Measurements from ENCODE around the gene IGSF8.
"Not testable (repeated sequence)": the region's sequence is repeated elsewhere in the genome, so short reads cannot be mapped to it uniquely, and the experiment has no call there.

The IGSF8 gene

GRCh38 chr1:160127381-160127780, 29.0 kb upstream of the IGSF8 start:
- H3K27me3 ChIP-seq (ENCODE audit: control insufficient read depth in 1 of 2, insufficient read depth in 2 of 2, low read length in 2 of 2), result no peaks in the 10 kb centered on the region
- H3K9me3 ChIP-seq (ENCODE audit: control insufficient read depth in 2 of 2, low read length in 2 of 2), result no peaks in the 10 kb centered on the region
- peaks cover 67 to 80% of the 10 kb centered on the region in 2 donors for H3K36me3 ChIP-seq (ENCODE audit: control insufficient read depth in 2 of 2, insufficient read depth in 2 of 2, low read length in 2 of 2)
- H3K9ac ChIP-seq (ENCODE audit: low read length in 2 of 2), result peak overlapping the region; percentile 2 to 7
- peak overlapping the region; percentile 37 for H3K27ac ChIP-seq (ENCODE audit: low read length)
- H3K4me3 ChIP-seq (ENCODE audit: low read length in 2 of 2), result no peak overlapping the region
- peaks cover 44% of the 10 kb centered on the region for H3K4me1 ChIP-seq (ENCODE audit: control insufficient read depth, insufficient read depth, low read length)

GRCh38 chr1:160126342-160126741, 27.9 kb upstream of the IGSF8 start:
- not testable (repeated sequence) for H3K9me3 ChIP-seq (ENCODE audit: control insufficient read depth in 2 of 2, low read length in 2 of 2); H3K27ac ChIP-seq (ENCODE audit: low read length); H3K27me3 ChIP-seq (ENCODE audit: control insufficient read depth in 1 of 2, insufficient read depth in 2 of 2, low read length in 2 of 2); H3K4me3 ChIP-seq (ENCODE audit: low read length in 2 of 2); H3K9ac ChIP-seq (ENCODE audit: low read length in 2 of 2)
- Histone ChIP-seq H3K36me3 (ENCODE audit: control insufficient read depth in 2 of 2, insufficient read depth in 2 of 2, low read length in 2 of 2) (peaks cover 66 to 83% of the 10 kb centered on the region in 2 donors), H3K4me1 (ENCODE audit: control insufficient read depth, insufficient read depth, low read length) (peaks cover 36% of the 10 kb centered on the region)

- no peak overlapping the region for H3K4me3 ChIP-seq (ENCODE audit: low read length in 2 of 2)
- no peaks in the 10 kb centered on the region for H3K9me3 ChIP-seq (ENCODE audit: control insufficient read depth in 2 of 2, low read length in 2 of 2)
- H3K9ac ChIP-seq (ENCODE audit: low read length in 2 of 2), result no peak overlapping the region
- no peaks in the 10 kb centered on the region for H3K27me3 ChIP-seq (ENCODE audit: control insufficient read depth in 1 of 2, insufficient read depth in 2 of 2, low read length in 2 of 2)
- no peak overlapping the region for H3K27ac ChIP-seq (ENCODE audit: low read length)
- peaks cover 61 to 83% of the 10 kb centered on the region in 2 donors for H3K36me3 ChIP-seq (ENCODE audit: control insufficient read depth in 2 of 2, insufficient read depth in 2 of 2, low read length in 2 of 2)
- H3K4me1 ChIP-seq (ENCODE audit: control insufficient read depth, insufficient read depth, low read length), result peaks cover 32% of the 10 kb centered on the region
Observed at GRCh38 chr1:160125746-160126145, 27.3 kb upstream of the IGSF8 start.

- peaks cover 24% of the 10 kb centered on the region for H3K4me1 ChIP-seq (ENCODE audit: control insufficient read depth, insufficient read depth, low read length)
- H3K27me3 ChIP-seq (ENCODE audit: control insufficient read depth in 1 of 2, insufficient read depth in 2 of 2, low read length in 2 of 2), result no peaks in the 10 kb centered on the region
- peak overlapping the region; percentile 31 for H3K27ac ChIP-seq (ENCODE audit: low read length)
- no peaks in the 10 kb centered on the region for H3K9me3 ChIP-seq (ENCODE audit: control insufficient read depth in 2 of 2, low read length in 2 of 2)
- H3K9ac ChIP-seq (ENCODE audit: low read length in 2 of 2), result no peak overlapping the region
- peaks cover 53 to 76% of the 10 kb centered on the region in 2 donors for H3K36me3 ChIP-seq (ENCODE audit: control insufficient read depth in 2 of 2, insufficient read depth in 2 of 2, low read length in 2 of 2)
- no peak overlapping the region for H3K4me3 ChIP-seq (ENCODE audit: low read length in 2 of 2)
Observed at GRCh38 chr1:160124705-160125478, 26.5 kb upstream of the IGSF8 start.

GRCh38 chr1:160123726-160124125, 25.3 kb upstream of the IGSF8 start:
- peaks cover 43 to 65% of the 10 kb centered on the region in 2 donors for H3K36me3 ChIP-seq (ENCODE audit: control insufficient read depth in 2 of 2, insufficient read depth in 2 of 2, low read length in 2 of 2)
- H3K4me1 ChIP-seq (ENCODE audit: control insufficient read depth, insufficient read depth, low read length), result peaks cover 29% of the 10 kb centered on the region
- no peaks in the 10 kb centered on the region for H3K9me3 ChIP-seq (ENCODE audit: control insufficient read depth in 2 of 2, low read length in 2 of 2)
- H3K27ac ChIP-seq (ENCODE audit: low read length), result no peak overlapping the region
- H3K9ac ChIP-seq (ENCODE audit: low read length in 2 of 2), result no peak overlapping the region
- no peak overlapping the region for H3K4me3 ChIP-seq (ENCODE audit: low read length in 2 of 2)
- H3K27me3 ChIP-seq (ENCODE audit: control insufficient read depth in 1 of 2, insufficient read depth in 2 of 2, low read length in 2 of 2), result no peaks in the 10 kb centered on the region

GRCh38 chr1:160122978-160123495, 24.6 kb upstream of the IGSF8 start:
- Histone ChIP-seq H3K9ac (ENCODE audit: low read length in 2 of 2) (no peak overlapping the region), H3K27ac (ENCODE audit: low read length) (no peak overlapping the region), H3K36me3 (ENCODE audit: control insufficient read depth in 2 of 2, insufficient read depth in 2 of 2, low read length in 2 of 2) (peaks cover 36 to 58% of the 10 kb centered on the region in 2 donors), H3K4me3 (ENCODE audit: low read length in 2 of 2) (no peak overlapping the region), H3K27me3 (ENCODE audit: control insufficient read depth in 1 of 2, insufficient read depth in 2 of 2, low read length in 2 of 2) (no peaks in the 10 kb centered on the region), H3K9me3 (ENCODE audit: control insufficient read depth in 2 of 2, low read length in 2 of 2) (no peaks in the 10 kb centered on the region), H3K4me1 (ENCODE audit: control insufficient read depth, insufficient read depth, low read length) (peaks cover 33% of the 10 kb centered on the region)

- Histone ChIP-seq H3K4me3 (ENCODE audit: low read length in 2 of 2) (no peak overlapping the region), H3K9me3 (ENCODE audit: control insufficient read depth in 2 of 2, low read length in 2 of 2) (no peaks in the 10 kb centered on the region), H3K9ac (ENCODE audit: low read length in 2 of 2) (no peak overlapping the region), H3K27ac (ENCODE audit: low read length) (no peak overlapping the region), H3K4me1 (ENCODE audit: control insufficient read depth, insufficient read depth, low read length) (peaks cover 35% of the 10 kb centered on the region), H3K36me3 (ENCODE audit: control insufficient read depth in 2 of 2, insufficient read depth in 2 of 2, low read length in 2 of 2) (peaks cover 27 to 44% of the 10 kb centered on the region in 2 donors), H3K27me3 (ENCODE audit: control insufficient read depth in 1 of 2, insufficient read depth in 2 of 2, low read length in 2 of 2) (no peaks in the 10 kb centered on the region)
Observed at GRCh38 chr1:160121388-160121787, 23.0 kb upstream of the IGSF8 start.

- Histone ChIP-seq H3K4me1 (ENCODE audit: control insufficient read depth, insufficient read depth, low read length) (peaks cover 35% of the 10 kb centered on the region), H3K36me3 (ENCODE audit: control insufficient read depth in 2 of 2, insufficient read depth in 2 of 2, low read length in 2 of 2) (peaks cover 25 to 42% of the 10 kb centered on the region in 2 donors), H3K27me3 (ENCODE audit: control insufficient read depth in 1 of 2, insufficient read depth in 2 of 2, low read length in 2 of 2) (no peaks in the 10 kb centered on the region), H3K9me3 (ENCODE audit: control insufficient read depth in 2 of 2, low read length in 2 of 2) (no peaks in the 10 kb centered on the region), H3K4me3 (ENCODE audit: low read length in 2 of 2) (no peak overlapping the region), H3K27ac (ENCODE audit: low read length) (no peak overlapping the region), H3K9ac (ENCODE audit: low read length in 2 of 2) (no peak overlapping the region)
Observed at GRCh38 chr1:160120797-160121196, 22.4 kb upstream of the IGSF8 start.

GRCh38 chr1:160118928-160119327, 20.5 kb upstream of the IGSF8 start:
- peaks cover 13 to 25% of the 10 kb centered on the region in 2 donors for H3K36me3 ChIP-seq (ENCODE audit: control insufficient read depth in 2 of 2, insufficient read depth in 2 of 2, low read length in 2 of 2)
- H3K4me3 ChIP-seq (ENCODE audit: low read length in 2 of 2), result no peak overlapping the region
- H3K27ac ChIP-seq (ENCODE audit: low read length), result no peak overlapping the region
- H3K9ac ChIP-seq (ENCODE audit: low read length in 2 of 2), result no peak overlapping the region
- H3K4me1 ChIP-seq (ENCODE audit: control insufficient read depth, insufficient read depth, low read length), result peaks cover 34% of the 10 kb centered on the region
- no peaks in the 10 kb centered on the region for H3K9me3 ChIP-seq (ENCODE audit: control insufficient read depth in 2 of 2, low read length in 2 of 2)
- H3K27me3 ChIP-seq (ENCODE audit: control insufficient read depth in 1 of 2, insufficient read depth in 2 of 2, low read length in 2 of 2), result no peaks in the 10 kb centered on the region

- Histone ChIP-seq H3K4me3 (ENCODE audit: low read length in 2 of 2) (peak overlapping the region; percentile 48 to 81), H3K9ac (ENCODE audit: low read length in 2 of 2) (peak overlapping the region; percentile 2 to 51), H3K36me3 (ENCODE audit: control insufficient read depth in 2 of 2, insufficient read depth in 2 of 2, low read length in 2 of 2) (peaks cover 2 to 14% of the 10 kb centered on the region in 2 donors), H3K9me3 (ENCODE audit: control insufficient read depth in 2 of 2, low read length in 2 of 2) (no peaks in the 10 kb centered on the region), H3K27ac (ENCODE audit: low read length) (peak overlapping the region; percentile 76), H3K27me3 (ENCODE audit: control insufficient read depth in 1 of 2, insufficient read depth in 2 of 2, low read length in 2 of 2) (no peaks in the 10 kb centered on the region), H3K4me1 (ENCODE audit: control insufficient read depth, insufficient read depth, low read length) (peaks cover 39% of the 10 kb centered on the region)
Observed at GRCh38 chr1:160117709-160118183, 19.3 kb upstream of the IGSF8 start.

GRCh38 chr1:160117300-160117699, 18.9 kb upstream of the IGSF8 start:
- Histone ChIP-seq H3K4me3 (ENCODE audit: low read length in 2 of 2) (peak overlapping the region; percentile 48 to 81), H3K4me1 (ENCODE audit: control insufficient read depth, insufficient read depth, low read length) (peaks cover 39% of the 10 kb centered on the region), H3K36me3 (ENCODE audit: control insufficient read depth in 2 of 2, insufficient read depth in 2 of 2, low read length in 2 of 2) (peaks cover 0 to 12% of the 10 kb centered on the region in 2 donors), H3K9me3 (ENCODE audit: control insufficient read depth in 2 of 2, low read length in 2 of 2) (no peaks in the 10 kb centered on the region), H3K27me3 (ENCODE audit: control insufficient read depth in 1 of 2, insufficient read depth in 2 of 2, low read length in 2 of 2) (no peaks in the 10 kb centered on the region), H3K9ac (ENCODE audit: low read length in 2 of 2) (peak overlapping the region; percentile 2 to 51), H3K27ac (ENCODE audit: low read length) (peak overlapping the region; percentile 76)
